ENCODE data around the gene TLL2. TPM values are rescaled to one million over a fixed set of nuclear protein-coding genes. Genes with fewer than 3 reads are reported as not detected.

Gene TLL2
- total RNA-seq, 1 donor from 2014 or later = 0.96 TPM

DNA sequence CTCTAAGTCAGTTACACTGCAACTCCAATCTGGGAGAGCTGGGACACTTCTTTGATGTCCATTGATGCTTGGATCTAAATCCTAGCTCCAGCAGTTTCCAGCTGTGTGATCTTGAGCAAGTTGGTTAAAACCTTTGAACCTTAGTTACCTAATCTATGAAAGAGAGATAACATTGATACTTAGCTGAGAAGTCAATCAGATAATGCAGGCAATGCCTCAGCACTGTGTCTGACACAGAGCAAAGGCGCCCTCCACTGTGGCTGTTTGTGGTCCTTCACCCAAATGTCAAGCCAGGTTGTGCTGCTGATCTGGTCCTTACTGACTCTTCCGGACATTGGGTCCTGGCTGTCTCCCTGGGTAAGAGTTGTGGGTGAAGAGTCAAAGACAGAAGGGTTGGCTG lies 189.3 kb downstream of the TLL2 start:
- no peak for DNase-seq (ENCODE audit: low spot score)

DNA sequence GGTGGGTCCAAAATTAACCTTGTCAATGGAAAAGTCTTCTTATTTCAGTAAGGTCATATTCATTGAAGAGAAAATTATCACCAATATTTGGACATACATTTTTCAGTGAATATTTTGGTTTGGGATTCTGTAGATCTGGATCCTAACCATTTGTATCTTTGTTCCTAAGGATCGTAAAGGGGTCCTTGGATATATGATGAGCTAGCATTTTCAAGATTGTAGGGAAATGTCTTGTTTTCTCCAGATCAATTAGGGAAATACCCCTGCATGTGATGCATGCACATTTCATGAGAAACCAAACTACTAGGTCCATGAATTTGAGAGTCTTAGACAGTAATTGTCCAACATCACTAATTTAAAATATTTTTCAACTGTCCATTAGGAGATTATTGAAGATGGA lies 191.5 kb downstream of the TLL2 start:
- no peak for DNase-seq (ENCODE audit: low spot score)

- no peak for DNase-seq (ENCODE audit: low spot score)
Observed at GRCh38 chr10:96321822-96322221, 191.9 kb downstream of the TLL2 start.

GRCh38 chr10:96319754-96320474 lies 193.8 kb downstream of the TLL2 start:
- DNase-seq (ENCODE audit: low spot score) = no peak

DNA sequence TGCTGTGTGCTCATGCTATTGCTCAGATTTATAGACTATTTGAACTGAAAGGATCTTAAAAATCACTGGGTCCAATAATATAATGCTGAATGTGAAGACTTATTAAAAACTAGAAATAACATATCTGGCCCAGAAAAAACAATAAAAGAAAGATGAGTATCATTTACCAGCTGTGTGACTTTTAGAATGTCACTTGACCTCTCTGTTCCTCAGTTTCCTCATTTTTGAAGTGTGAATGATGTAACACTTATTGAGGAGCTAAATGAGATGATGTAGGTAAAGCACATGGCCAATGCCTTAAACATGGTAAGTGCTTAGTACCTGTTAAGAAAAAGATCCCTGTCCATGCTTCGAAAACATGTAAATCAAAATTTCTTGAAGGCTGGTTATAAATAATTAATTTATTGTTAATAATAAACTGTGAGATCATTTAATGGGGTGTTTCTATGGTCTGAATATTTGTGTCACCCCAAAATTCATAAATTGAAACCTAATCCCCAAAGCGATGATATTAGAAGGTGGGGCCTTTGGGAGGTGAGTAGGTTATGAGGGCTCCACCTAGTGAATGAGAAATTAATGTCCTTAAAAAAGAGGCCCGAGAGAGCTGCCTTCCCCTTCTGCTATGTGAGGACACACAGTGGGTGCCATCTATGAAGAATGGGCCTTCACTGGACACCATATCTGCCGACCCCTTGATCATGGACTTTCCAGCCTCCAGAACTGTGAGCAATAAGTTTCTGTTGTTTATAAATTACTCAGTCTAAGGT lies 196.5 kb downstream of the TLL2 start:
- no peak for DNase-seq (ENCODE audit: low spot score)

Other genes starting within 250 kb of the TLL2 start
- 56.4 TPM for gene BLNK, start 242.4 kb downstream of the TLL2 start, total RNA-seq
- gene DNTT, start 209.5 kb downstream of the TLL2 start, total RNA-seq = not detected
- gene OPALIN, start 154.9 kb downstream of the TLL2 start, total RNA-seq = not detected
- gene TM9SF3, start 73.1 kb upstream of the TLL2 start, total RNA-seq = 163 TPM
- 3.3 TPM for gene PIK3AP1, start 206.6 kb upstream of the TLL2 start, total RNA-seq

All from ureter (tissue), 1 donor.